ENCODE measurements around the gene TCEA2.

- TF ChIP-seq, protein P1, sequence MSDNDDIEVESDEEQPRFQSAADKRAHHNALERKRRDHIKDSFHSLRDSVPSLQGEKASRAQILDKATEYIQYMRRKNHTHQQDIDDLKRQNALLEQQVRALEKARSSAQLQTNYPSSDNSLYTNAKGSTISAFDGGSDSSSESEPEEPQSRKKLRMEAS (IDR thresholded peaks at IDR 0.05) = no peak
- TF ChIP-seq TAF1 (IDR thresholded peaks at IDR 0.05; ENCODE audit: low read depth) = no peak
- TF ChIP-seq CREB1 (IDR thresholded peaks at IDR 0.05; ENCODE audit: low read depth) = no peak
- no peak for TF ChIP-seq EP300 (IDR thresholded peaks at IDR 0.05; ENCODE audit: borderline replicate concordance)
- TF ChIP-seq EGR1 (IDR thresholded peaks at IDR 0.05) = no peak
- TF ChIP-seq CEBPB (IDR thresholded peaks at IDR 0.05) = no peak
Observed at GRCh38 chr20:64049878-64050260, 13.1 kb upstream of the TCEA2 start.

All from Ishikawa (cell line).